Measurements from ENCODE around the gene NPVF.

DNA sequence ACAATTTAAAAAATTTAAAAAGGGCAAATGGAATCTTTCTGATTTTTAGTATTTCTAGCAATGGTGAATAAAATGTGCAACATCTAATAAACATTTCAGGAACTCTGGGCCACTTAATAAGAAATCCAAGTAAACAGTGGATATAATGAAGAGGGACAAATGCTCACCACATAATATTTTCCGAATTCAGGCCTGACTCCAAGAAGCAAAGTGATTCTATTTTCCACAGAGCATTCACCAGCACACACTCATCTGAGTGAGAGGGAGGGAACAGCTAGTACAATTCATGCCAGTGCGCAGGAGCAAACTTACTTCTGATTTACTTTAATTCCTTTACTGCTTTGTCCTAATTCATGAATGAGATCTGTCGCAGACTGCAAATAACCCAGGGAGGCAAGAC lies 10.1 kb downstream of the NPVF start:
- TF ChIP-seq CTCF (IDR thresholded peaks at IDR 0.05; ENCODE audit: low read depth, low read length, missing input control) (no peak), TAF1 (conservative IDR thresholded peaks at IDR 0.05) (no peak), ATF3 (IDR thresholded peaks at IDR 0.05) (no peak)
- TF ChIP-seq, protein P1, sequence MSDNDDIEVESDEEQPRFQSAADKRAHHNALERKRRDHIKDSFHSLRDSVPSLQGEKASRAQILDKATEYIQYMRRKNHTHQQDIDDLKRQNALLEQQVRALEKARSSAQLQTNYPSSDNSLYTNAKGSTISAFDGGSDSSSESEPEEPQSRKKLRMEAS (IDR thresholded peaks at IDR 0.05) = no peak

All from liver (tissue), 3 donors.